ENCODE data around the gene UBE2G1.

UBE2G1 gene

DNA sequence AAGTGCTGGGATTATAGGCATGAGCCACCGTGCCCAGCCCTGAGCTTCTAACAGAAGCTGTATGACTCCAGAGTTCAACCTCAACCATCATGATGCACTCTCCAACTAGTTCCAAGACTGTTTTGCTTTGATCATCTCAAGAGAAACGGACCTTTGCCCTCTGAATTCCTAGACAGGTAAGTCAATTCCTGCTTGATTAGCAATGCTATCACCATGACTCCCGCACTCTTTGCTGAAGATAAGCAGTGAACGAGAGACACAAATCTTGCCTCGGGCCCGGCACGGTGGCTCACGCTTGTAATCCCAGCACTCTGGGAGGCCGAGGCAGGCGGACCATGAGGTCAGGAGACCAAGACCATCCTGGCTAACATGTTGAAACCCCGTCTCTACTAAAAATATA, 124.9 kb downstream of the UBE2G1 start:
- DNase-seq: no peak

- DNase-seq: no peak
Observed at GRCh38 chr17:4236456-4236855, 130.0 kb downstream of the UBE2G1 start.

- no peak for DNase-seq
Observed at GRCh38 chr17:4235372-4236279, 130.8 kb downstream of the UBE2G1 start.

GRCh38 chr17:4234401-4234800, 132.1 kb downstream of the UBE2G1 start:
- no peak for DNase-seq

DNA sequence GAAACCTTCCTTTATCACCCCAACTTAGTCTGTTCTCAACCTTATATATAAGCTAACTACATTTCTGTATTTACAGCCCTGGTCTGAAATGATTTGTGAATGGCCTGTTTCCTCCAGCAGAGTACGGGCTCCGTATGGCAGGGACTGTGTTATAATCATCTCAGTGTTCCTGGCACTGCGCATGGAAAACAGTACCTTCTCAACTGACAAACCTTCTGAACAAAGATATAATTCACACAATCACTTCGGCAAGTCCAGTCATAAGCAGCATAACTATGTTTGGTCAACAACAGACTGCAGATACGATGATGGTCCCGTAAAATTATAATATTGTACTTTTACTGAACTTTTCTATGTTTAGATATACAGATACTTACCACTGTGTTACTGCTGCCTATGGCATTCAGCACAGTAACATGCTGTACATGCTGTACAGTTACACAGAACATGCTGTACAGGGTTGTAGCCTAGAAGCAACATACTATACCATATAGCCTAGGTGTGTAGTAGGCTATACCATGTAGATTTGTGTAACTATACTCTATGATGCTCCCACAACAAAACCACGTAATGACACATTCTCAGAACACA, 132.7 kb downstream of the UBE2G1 start:
- DNase-seq: no peak

- no peak for DNase-seq
Observed at GRCh38 chr17:4232168-4232813, 134.2 kb downstream of the UBE2G1 start.

GRCh38 chr17:4229627-4230541, 136.6 kb downstream of the UBE2G1 start:
- no peak for DNase-seq

DNA sequence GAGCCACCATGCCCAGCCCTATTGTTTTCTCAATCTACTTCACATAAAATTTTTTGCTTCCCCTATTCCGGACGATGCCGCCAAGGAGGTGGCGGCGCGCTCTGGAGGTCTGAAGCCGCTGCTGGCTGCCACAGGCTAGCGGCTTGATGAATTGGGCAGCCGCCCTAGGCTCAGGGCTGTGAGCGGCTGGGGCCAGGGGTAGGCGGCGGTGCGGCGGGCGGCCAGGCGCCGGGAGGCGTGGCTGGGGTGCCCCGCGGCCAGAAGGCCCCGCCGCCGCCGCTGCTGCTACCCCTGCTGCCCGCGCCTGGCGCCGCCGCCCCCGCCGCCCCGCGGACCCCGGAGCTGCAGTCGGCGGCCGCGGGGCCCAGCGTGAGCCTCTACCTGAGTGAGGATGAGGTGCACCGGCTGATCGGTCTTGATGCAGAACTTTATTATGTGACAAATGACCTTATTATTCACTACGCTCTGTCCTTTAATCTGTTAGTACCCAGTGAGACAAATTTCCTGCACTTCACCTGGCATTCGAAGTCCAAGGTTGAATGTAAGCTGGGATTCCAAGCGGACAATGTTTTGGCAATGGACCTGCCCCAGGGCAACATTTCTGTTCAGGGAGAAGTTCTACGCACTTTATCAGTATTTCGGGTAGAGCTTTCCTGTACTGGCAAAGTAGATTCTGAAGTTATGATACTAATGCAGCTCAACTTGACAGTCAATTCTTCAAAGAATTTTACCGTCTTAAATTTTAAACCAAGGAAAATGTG, 144.4 kb downstream of the UBE2G1 start:
- DNase-seq: no peak

- DNase-seq: no peak
Observed at GRCh38 chr17:4221163-4221562, 145.3 kb downstream of the UBE2G1 start.

DNA sequence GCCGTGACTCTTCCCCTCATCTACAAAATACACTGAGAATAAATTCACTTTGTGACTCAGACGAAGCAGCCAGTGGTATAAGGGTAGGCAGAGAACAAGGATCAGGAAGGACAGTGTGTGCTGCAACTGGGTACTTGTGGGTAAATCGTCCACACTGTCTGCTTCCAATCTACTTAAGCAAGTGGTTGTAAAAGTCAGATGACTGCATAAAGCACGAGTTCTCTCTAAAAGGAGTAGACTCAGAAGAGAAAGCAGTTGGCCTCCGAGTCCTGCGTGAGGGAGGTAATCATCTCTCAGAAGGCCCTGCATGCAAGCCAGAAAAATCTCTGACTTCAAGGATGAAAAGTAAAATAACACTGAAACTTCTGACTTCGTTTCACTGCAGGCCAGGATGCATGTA, 145.8 kb downstream of the UBE2G1 start:
- DNase-seq: no peak
